Ectodermal cell (in vitro differentiated cells): ENCODE measurements around the gene B9D2.

ENCODE experiments used
- H3K27ac ChIP-seq: 2 replicates; pipeline ENCODE4 v1.7.0; 2013; ENCODE audit warnings: mild to moderate bottlenecking, low read depth, low read length; ENCODE audit not compliant: insufficient read depth, poor library complexity, severe bottlenecking
- H3K27me3 ChIP-seq: 2 replicates; pipeline ENCODE4 v1.7.0; 2013; ENCODE audit warnings: mild to moderate bottlenecking, low read length; ENCODE audit not compliant: insufficient read depth, control insufficient read depth, poor library complexity, severe bottlenecking
- H3K36me3 ChIP-seq: one replicate; pipeline ENCODE4 v1.7.0; 2013; ENCODE audit warnings: low read length; ENCODE audit not compliant: control insufficient read depth, insufficient read depth
- H3K4me1 ChIP-seq: one replicate; pipeline ENCODE4 v1.7.0; 2013; ENCODE audit warnings: low read length; ENCODE audit not compliant: control insufficient read depth, insufficient read depth
- H3K4me3 ChIP-seq: 2 replicates; pipeline ENCODE4 v1.7.0; 2013; ENCODE audit warnings: low read depth, low read length, control low read depth; ENCODE audit not compliant: insufficient read depth
- H3K9me3 ChIP-seq: 2 replicates; pipeline ENCODE4 v1.7.0; 2013; ENCODE audit warnings: mild to moderate bottlenecking, low read length, moderate library complexity; ENCODE audit not compliant: control insufficient read depth
- WGBS, 2 experiments: methylation state at CpG; one replicate each; pipeline ENCODE4 v1.1.7; 2013; ENCODE audit warnings: missing lambda C conversion rate in 2 of 2; 5-methylcytosine and 5-hydroxymethylcytosine counted together

The B9D2 gene

GRCh38 chr19:41316306-41316920 lies 47.5 kb downstream of the B9D2 start:
- Histone ChIP-seq H3K27ac (no peak overlapping the region), H3K4me1 (no peaks in the 10 kb centered on the region), H3K27me3 (no peaks in the 10 kb centered on the region), H3K36me3 (peaks cover 49% of the 10 kb centered on the region), H3K4me3 (no peak overlapping the region), H3K9me3 (no peaks in the 10 kb centered on the region)
- 95 to 97% methylated on average over 24 of the region's 24 CpGs for WGBS, 2 experiments

DNA sequence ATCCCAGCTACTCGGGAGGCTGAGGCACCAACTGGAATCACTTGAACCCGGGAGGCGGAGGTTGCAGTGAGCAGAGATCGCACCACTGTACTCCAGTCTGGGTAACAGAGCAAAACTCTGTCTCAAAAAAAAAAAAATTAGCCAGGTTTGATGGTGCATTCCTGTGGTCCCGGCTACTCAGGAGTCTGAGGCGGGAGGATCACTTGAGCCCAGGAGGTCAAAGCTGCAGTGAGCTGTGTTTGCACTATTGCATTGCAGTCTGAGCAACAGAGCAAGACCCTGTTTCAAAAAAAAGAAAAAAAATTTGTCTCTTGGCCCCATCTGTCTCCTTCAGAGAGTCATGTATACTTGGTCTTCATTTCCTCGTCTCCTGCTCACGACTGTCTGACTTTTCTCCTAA lies 52.3 kb downstream of the B9D2 start:
- Histone ChIP-seq H3K4me3 (no peak overlapping the region), H3K4me1 (peaks cover 15% of the 10 kb centered on the region), H3K27ac (no peak overlapping the region), H3K36me3 (peaks cover 16% of the 10 kb centered on the region), H3K27me3 (no peaks in the 10 kb centered on the region), H3K9me3 (no peaks in the 10 kb centered on the region)
- WGBS, 2 experiments = 94% methylated on average over 8 of the region's 8 CpGs

GRCh38 chr19:41311072-41311471 lies 52.9 kb downstream of the B9D2 start:
- peaks cover 16% of the 10 kb centered on the region for H3K36me3 ChIP-seq
- H3K27me3 ChIP-seq = no peaks in the 10 kb centered on the region
- no peak overlapping the region for H3K27ac ChIP-seq
- 82 to 83% methylated on average over 5 of the region's 5 CpGs for WGBS, 2 experiments
- H3K4me3 ChIP-seq = peak overlapping the region; percentile 81
- peaks cover 15% of the 10 kb centered on the region for H3K4me1 ChIP-seq
- H3K9me3 ChIP-seq = no peaks in the 10 kb centered on the region

DNA sequence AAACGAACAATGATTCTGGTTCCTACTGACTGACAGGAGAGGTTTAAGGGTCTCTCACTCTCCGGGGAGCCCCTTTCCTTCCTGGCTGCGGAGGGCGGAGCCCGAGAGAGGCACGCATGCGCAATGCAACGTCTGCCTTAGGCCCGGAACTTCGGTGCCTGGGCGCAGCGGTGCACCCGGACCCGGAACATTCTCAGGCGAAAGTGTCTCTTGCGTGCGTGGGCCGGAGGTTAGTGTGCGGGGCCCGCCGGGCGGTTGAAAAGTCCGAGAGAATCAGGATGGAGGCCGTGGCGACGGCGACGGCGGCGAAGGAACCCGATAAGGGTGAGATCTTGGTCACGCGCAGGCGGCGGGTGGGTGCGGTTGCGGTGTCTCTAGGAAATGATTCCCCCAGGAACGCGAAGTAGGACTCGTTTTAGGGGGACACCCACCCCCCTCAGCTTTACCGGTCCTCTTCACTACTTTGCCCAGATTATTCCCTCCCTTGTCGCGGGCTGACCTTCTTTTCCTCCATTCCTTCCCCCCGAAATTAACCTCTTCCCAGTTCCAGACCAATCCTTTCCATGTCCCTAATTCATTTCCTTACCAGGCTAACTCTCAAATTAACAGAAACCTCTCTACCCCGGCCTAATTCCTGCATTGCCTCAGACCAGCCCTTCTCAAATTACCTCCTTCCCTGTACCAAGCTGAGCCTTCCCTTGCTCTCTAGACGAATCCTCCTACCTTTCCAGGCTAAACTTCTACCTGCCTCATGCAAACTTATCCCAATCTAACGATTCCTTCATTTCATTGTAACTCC lies 53.7 kb downstream of the B9D2 start, which contains the start of gene CCDC97:
TSS of gene CCDC97 (plus strand) at position 140 of the 799 bp plus-strand sequence. CDS start at position 279, 139 bp downstream.
- Histone ChIP-seq H3K36me3 (peaks cover 18% of the 10 kb centered on the region), H3K4me3 (peak within 1 kb of the TSS; percentile 81), H3K27me3 (no peaks in the 10 kb centered on the region), H3K27ac (peak within 1 kb of the TSS; percentile 88), H3K9me3 (no peaks in the 10 kb centered on the region), H3K4me1 (peaks cover 15% of the 10 kb centered on the region)
- WGBS, 2 experiments = 0% methylated on average over 47 of the region's 47 CpGs

DNA sequence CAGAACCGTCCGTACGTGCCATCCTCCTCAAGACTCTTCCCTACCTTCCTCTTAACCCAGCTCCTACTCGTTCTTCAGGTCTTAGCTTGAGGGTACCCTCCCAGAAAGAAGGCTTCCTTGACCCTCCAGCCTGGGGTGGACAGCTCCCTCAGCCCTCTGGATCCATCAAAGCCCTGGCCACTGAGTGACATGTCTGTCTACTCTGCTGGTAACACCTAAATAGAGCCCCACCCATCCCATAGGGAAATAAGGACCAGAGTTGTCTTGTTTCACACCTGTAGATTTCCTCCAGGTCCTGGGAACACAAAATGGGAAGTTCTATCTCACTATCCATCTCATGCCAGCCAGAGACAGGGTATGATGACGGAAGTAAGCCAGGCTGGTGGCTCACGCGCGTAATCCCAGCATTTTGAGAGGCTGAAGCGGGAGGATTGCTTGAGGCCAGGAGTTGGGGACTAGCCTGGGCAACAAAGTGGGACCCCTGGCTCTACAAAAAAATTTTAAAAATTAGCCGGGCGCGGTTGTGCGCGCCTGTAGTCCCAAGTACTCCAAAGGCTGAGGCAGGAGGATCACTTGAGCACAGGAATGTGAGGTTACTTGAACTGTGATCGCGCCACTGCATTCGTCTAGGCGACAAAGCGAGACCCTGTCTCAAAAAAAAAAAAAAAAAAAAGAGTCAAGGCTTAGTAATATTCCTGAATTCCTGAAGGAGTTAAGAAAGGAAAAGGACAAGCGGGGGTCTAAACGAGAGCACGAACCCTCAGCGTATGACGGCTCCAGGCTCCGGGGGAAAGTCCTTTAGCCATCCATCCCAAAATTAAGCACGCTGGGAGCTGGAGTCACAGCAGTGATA lies 54.5 kb downstream of the B9D2 start:
- H3K9me3 ChIP-seq = no peaks in the 10 kb centered on the region
- peak overlapping the region; percentile 32 for H3K27ac ChIP-seq
- no peaks in the 10 kb centered on the region for H3K27me3 ChIP-seq
- WGBS, 2 experiments = 54 to 56% methylated on average over 26 of the region's 26 CpGs
- peaks cover 15% of the 10 kb centered on the region for H3K4me1 ChIP-seq
- peaks cover 26% of the 10 kb centered on the region for H3K36me3 ChIP-seq
- peak overlapping the region; percentile 81 for H3K4me3 ChIP-seq

GRCh38 chr19:41308450-41309179 lies 55.3 kb downstream of the B9D2 start:
- H3K4me1 ChIP-seq = peaks cover 15% of the 10 kb centered on the region
- H3K4me3 ChIP-seq = no peak overlapping the region
- H3K36me3 ChIP-seq = peaks cover 31% of the 10 kb centered on the region
- peak overlapping the region; percentile 90 for H3K27ac ChIP-seq
- WGBS, 2 experiments = 38 to 40% methylated on average over 8 of the region's 8 CpGs
- H3K9me3 ChIP-seq = no peaks in the 10 kb centered on the region
- no peaks in the 10 kb centered on the region for H3K27me3 ChIP-seq

GRCh38 chr19:41307954-41308449 lies 55.9 kb downstream of the B9D2 start:
- peaks cover 15% of the 10 kb centered on the region for H3K4me1 ChIP-seq
- no peaks in the 10 kb centered on the region for H3K9me3 ChIP-seq
- H3K36me3 ChIP-seq = peaks cover 28% of the 10 kb centered on the region
- peak overlapping the region; percentile 90 for H3K27ac ChIP-seq
- H3K27me3 ChIP-seq = no peaks in the 10 kb centered on the region
- 82% methylated on average over 4 of the region's 4 CpGs for WGBS, 2 experiments
- H3K4me3 ChIP-seq = no peak overlapping the region

- no peaks in the 10 kb centered on the region for H3K9me3 ChIP-seq
- WGBS, 2 experiments = 89 to 92% methylated on average over 8 of the region's 8 CpGs
- peaks cover 31% of the 10 kb centered on the region for H3K36me3 ChIP-seq
These were observed 56.7 kb downstream of the B9D2 start for GRCh38 chr19:41307090-41307875.

More at GRCh38 chr19:41307090-41307875, 56.7 kb downstream of the B9D2 start:
- Histone ChIP-seq H3K4me3 (no peak overlapping the region), H3K4me1 (peaks cover 15% of the 10 kb centered on the region), H3K27me3 (no peaks in the 10 kb centered on the region), H3K27ac (peak overlapping the region; percentile 90)
